Jurkat, Clone E6-1 (cell line): ENCODE data around the gene PDE4D.
A peak's percentile ranks its signal among the peaks of the same experiment; 100 is the strongest.
"Not testable (repeated sequence)": the region's sequence is repeated elsewhere in the genome, so short reads cannot be mapped to it uniquely, and the experiment has no call there.

Experiments
- DNase-seq: peaks from one replicate; pipeline ENCODE4 v3.0.0-alpha.2; 2011; ENCODE audit warnings: low read depth, low spot score
- H3K4me3 ChIP-seq: 2 replicates; pipeline ENCODE4 v1.5.1; 2011; ENCODE audit warnings: mild to moderate bottlenecking, low read length, control low read depth, moderate library complexity

The PDE4D gene

DNA sequence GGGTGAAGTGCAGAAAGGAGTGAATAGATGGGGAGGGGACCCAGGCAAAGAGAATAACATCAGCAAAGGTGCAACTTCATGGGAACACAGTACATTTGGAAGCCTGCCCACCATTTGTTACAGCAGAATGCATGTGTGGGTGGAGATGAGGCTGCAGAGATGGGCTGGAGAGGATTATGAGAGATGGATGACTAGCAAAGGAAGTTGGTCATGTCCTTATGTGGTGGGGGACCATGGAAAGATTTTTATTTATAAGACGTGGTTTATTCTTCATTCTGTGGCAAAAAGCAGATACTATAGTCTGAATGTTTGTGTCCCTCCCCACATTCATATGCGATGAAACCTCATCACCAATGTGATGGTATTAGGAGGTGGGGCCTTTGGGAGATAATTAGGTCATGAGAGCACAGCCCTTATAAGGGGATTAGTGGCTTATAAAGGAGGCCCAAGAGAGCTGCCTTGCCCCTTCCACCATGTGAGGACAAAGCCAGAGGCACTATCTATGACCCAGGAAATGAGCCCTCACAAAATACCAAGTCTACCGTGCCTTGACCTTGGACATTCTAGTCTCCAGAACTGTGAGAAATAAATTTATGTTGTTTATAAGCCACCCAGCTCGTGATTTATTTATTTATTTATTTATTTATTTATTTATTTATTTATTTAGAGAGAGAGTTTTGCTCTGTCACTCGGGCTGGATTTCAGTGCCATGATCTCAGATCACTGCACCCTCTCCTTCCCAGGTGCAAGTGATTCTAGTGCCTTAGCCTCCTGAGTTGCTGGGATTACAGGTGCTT, 827.0 kb downstream of the PDE4D start:
- DNase-seq: no peak
- H3K4me3 ChIP-seq: no peak overlapping the region

DNA sequence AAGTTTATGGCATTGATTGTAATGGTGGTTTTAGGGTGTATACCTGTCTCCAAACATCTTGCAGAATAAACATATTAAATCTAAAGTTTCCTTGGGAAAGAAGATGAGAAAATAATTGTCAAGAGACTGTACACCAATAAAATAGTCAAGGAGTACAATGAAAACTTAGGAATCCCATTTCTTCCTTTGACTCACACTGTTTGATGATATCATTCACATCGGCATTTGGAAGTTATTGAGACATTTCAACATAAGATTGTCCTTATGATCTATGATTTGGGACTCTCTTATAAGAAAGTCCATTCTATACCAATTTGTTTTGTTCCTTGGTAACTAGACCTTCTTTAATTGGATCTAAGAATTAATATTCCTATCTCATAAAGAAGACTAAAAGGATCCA, 828.0 kb downstream of the PDE4D start:
- H3K4me3 ChIP-seq: no peak overlapping the region
- DNase-seq: no peak

GRCh38 chr5:59064293-59064692, 829.2 kb downstream of the PDE4D start:
- no peak for DNase-seq
- no peak overlapping the region for H3K4me3 ChIP-seq

DNA sequence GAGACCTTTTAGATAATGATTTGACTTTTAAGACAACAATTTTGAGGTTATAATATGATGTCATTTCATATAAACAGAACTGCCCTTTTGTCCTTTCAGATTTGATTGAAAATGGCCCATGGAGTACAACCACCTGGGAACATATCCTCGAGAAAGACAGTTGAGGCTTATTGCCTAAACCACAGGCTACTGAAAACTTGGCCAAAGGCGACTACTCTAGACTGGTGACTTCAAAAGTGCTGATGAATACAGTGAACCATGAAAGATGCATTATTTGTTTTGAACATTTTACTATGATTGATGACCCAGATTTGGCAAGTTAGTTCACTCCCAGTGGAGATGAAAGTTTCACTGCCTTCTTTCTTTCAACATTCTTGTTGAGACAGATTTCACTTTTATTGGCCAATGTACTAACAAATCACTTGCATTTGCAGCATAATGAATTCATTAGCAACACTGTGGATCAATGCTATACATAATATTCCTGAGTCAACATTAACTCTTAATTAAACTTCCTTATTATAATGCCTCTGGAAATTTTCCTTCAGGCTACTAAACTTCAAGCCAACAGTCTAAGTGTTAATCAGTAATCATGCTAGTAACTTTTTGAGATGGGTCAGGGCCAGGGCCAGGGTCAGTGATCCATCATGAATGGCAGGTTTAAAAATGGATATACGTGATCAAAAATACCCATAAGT, 830.4 kb downstream of the PDE4D start:
- H3K4me3 ChIP-seq: no peak overlapping the region
- no peak for DNase-seq

DNA sequence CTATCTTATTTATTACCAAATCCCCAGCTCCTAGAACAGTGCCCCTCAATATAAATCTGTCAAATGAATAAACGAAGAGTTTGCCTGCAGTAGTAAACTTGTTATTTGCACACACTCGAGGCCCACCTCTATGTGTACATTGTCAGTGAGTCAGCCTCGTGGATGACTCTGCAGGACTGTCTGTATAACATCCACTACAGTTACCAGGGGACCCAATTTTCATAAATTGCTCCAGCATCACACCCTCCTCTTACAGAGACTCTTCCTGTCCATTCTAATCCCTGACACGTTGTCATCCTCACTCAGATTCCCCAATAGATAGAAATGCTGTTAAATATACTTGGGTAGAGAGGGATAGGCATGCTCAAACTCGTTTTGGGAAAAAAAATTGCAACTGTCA, 832.1 kb downstream of the PDE4D start:
- no peak for DNase-seq

GRCh38 chr5:59058969-59059687, 834.4 kb downstream of the PDE4D start:
- no peak overlapping the region for H3K4me3 ChIP-seq
- no peak for DNase-seq

More for the DNA sequence above, 832.1 kb downstream of the PDE4D start:
- no peak overlapping the region for H3K4me3 ChIP-seq

- no peak overlapping the region for H3K4me3 ChIP-seq
- DNase-seq: no peak
Measured at GRCh38 chr5:59058237-59058636, 835.3 kb downstream of the PDE4D start.

GRCh38 chr5:59056599-59056998, 836.9 kb downstream of the PDE4D start:
- not testable (repeated sequence) for DNase-seq, H3K4me3 ChIP-seq

- no peak for DNase-seq
- H3K4me3 ChIP-seq: no peak overlapping the region
Measured at GRCh38 chr5:59055745-59056448, 837.6 kb downstream of the PDE4D start.

GRCh38 chr5:59054963-59055528, 838.5 kb downstream of the PDE4D start:
- H3K4me3 ChIP-seq: no peak overlapping the region
- no peak for DNase-seq

GRCh38 chr5:59051951-59052350, 841.6 kb downstream of the PDE4D start:
- H3K4me3 ChIP-seq: no peak overlapping the region
- DNase-seq: no peak

DNA sequence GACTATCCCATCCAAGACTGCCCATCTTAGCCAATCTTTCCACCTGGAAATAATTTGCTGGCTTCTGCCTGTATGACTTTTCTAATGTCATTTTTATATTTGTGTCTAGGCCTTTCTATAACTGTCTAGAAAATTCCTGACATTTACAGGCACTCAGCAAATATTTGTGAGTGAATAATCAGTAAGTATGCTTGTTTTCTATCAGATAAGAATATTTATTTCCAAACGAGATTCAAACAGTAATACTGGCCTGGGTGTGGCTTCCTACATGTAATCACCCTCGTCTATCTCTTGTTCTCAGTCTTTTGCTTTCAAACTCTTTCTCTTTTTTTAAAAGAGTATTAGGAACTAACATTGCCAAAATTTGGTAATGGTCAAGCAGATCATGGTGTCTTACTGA, 844.4 kb downstream of the PDE4D start:
- no peak overlapping the region for H3K4me3 ChIP-seq
- no peak for DNase-seq

GRCh38 chr5:59042201-59043055, 851.1 kb downstream of the PDE4D start:
- no peak for DNase-seq
- no peak overlapping the region for H3K4me3 ChIP-seq

DNA sequence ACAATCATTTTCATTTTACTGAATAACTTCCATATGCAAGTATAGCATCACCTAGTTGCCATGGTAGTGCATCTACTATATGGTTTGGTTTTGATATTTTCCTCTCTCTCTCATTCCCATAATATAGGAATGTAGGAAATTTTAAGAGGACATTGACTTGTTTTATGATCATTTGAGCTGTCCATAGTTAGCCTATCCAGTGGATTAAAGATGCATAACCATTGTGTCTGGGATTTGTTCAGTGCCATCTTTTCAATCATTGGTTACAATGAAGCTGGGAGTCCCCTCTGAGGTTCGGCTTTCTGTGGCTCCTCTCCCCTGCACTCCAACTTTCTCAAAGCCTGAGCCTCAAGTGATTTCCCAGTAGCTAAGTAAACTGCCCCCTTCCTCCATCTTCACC, 852.2 kb downstream of the PDE4D start:
- DNase-seq: no peak

GRCh38 chr5:59040804-59041201, 852.7 kb downstream of the PDE4D start:
- DNase-seq: no peak
- H3K4me3 ChIP-seq: no peak overlapping the region

More for the DNA sequence above, 852.2 kb downstream of the PDE4D start:
- no peak overlapping the region for H3K4me3 ChIP-seq

DNA sequence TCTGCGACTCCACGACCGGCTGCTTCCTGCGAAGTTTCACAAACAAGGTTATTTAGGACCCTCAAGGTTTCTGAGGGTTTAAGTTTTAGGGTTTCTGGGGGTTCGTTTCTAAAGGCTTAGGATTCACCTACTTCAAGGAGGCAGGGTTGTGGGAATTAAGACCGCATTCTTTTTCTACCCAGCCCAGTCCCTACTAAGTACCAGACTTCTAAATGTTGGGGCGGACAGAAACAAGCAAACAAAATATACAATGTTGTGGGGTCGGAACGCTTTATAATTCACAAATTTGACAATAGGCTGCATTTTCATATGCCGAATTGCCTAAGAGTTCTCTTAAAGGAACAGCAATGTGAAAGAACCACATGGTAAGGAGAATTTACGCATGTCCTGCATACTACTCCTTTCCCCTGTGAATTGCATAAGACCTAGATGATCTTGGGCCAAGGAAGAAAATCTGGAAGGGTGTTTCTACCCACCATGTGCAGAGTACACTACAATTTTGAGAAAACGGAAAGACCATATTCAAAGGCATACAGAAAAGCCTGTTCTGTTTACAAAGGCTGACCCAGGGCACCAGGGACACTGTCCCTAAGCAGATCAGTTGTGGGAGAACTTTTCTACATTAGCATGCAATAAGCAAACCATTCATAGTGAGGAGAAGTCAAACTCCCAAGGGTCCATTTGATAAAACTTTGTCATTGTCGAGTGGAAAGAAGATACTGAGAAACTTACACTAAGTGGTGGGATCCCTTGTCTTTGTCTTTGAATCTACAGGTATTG, 853.3 kb downstream of the PDE4D start:
- H3K4me3 ChIP-seq: peak overlapping the region; percentile 52; the same call in 1 of the 2 replicates
- DNase-seq: no peak

- DNase-seq: peak; percentile 44
- peak overlapping the region; percentile 52 for H3K4me3 ChIP-seq
Measured at GRCh38 chr5:59039296-59040023, 854.1 kb downstream of the PDE4D start.
